Right lobe of liver (tissue), 4 donors: ENCODE data around the gene UGT1A9.

Source experiments
- CTCF ChIP-seq, 4 donors: fragments of 200-600 bp in 3 of 4; fragments of 450-650 bp in 1 of 4; IDR thresholded peaks; one replicate each; pipeline versions ENCODE4 v1.5.1 to v1.8.0; 2016 to 2022; ENCODE audit warnings: antibody characterized with exemption in 4 of 4, mild to moderate bottlenecking in 2 of 4
- POLR2A ChIP-seq: fragments of 450-650 bp; IDR thresholded peaks from one replicate; pipeline ENCODE4 v1.6.1; 2017; ENCODE audit warnings: antibody characterized with exemption, mild to moderate bottlenecking
- donor health status: DM: no; HTN: no; CAD: no.
- donor health status: DM: no; HTN: no; CAD: no.
- donor health status: DM: no; HTN: yes; CAD: no.

- TF ChIP-seq CTCF (IDR thresholded peaks at IDR 0.05) (no peak), POLR2A (no peak)
Observed at GRCh38 chr2:233769260-233769659, 97.6 kb downstream of the UGT1A9 start.
